Activated T-helper 1 cell treated with anti-CD3 and anti-CD28 coated beads, Interleukin-12 subunit alpha, Interleukin-12 subunit beta, Interleukin-2, Interleukin-4 antibody, amounts not matched to agents 30 ng/mL and 10 ng/mL and 1 ng/mL, durations not matched to agents 14 hours and 24 hours and 36 hours (primary cell): ENCODE measurements around the gene PGAM2. TPM values are rescaled to one million over a fixed set of nuclear protein-coding genes. Genes with fewer than 3 reads are reported as not detected.
A peak's percentile ranks its signal among the peaks of the same experiment; 100 is the strongest.

Experiments
- DNase-seq: peaks from one replicate; pipeline ENCODE4 v3.0.0; 2021; ENCODE audit warnings: low spot score
- H3K27ac Mint-ChIP-seq: one replicate; pipeline ENCODE4 v1.8.0; 2021; ENCODE audit warnings: mild to moderate bottlenecking, mixed read lengths
- H3K27me3 Mint-ChIP-seq: one replicate; pipeline ENCODE4 v1.8.0; 2022; ENCODE audit warnings: mild to moderate bottlenecking, moderate library complexity, mixed read lengths; ENCODE audit not compliant: insufficient read depth
- H3K36me3 Mint-ChIP-seq: one replicate; pipeline ENCODE4 v1.8.0; 2021; ENCODE audit warnings: low read depth, mixed read lengths
- H3K4me1 Mint-ChIP-seq: one replicate; pipeline ENCODE4 v1.8.0; 2021; ENCODE audit warnings: low read depth, mixed read lengths
- H3K4me3 Mint-ChIP-seq: one replicate; pipeline ENCODE4 v1.8.0; 2021; ENCODE audit warnings: mild to moderate bottlenecking, moderate library complexity, mixed read lengths
- H3K9me3 Mint-ChIP-seq: one replicate; pipeline ENCODE4 v1.8.0; 2021; ENCODE audit warnings: mixed read lengths
- intact Hi-C: fragments of 100-400 bp; cut with micrococcal nuclease; formaldehyde crosslinking; loops from one replicate; pipeline ENCODE4 v1.15.1; 2024
- total RNA-seq: library from RNA; stranded (reverse); gene quantifications from 2 replicates; pipeline ENCODE4 v1.2.3, GENCODE V29; 2022

PGAM2 gene
- total RNA-seq, 1 donor from 2014 or later: 0.78 TPM

- DNase-seq: no peak
- Mint-ChIP-seq H3K4me1 (peaks cover 24% of the 10 kb centered on the region), H3K27me3 (no peaks in the 10 kb centered on the region), H3K27ac (no peak overlapping the region), H3K36me3 (peaks cover 7% of the 10 kb centered on the region), H3K4me3 (no peak overlapping the region), H3K9me3 (no peaks in the 10 kb centered on the region)
- intact Hi-C loops: no loop called here
These were observed 20.2 kb upstream of the PGAM2 start for GRCh38 chr7:44085546-44085945.

DNA sequence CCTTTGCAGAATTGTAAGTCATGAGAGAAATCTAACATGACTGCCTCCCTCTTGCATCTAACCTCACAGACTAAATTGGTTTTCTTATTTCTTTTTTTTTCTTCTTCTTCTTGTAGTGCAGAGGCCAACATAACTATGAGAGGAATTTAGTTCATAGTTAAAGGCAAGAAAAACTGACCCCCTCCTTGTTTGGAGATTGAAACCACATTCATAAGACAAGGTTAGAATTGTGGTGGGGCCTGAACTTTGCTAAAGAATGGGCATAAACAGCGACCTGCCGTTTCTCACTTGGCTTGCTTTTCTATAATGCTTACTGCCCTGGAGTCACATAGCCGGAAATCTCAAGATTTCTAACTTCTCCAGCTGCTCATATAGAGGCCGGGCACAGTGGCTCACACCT, 19.3 kb upstream of the PGAM2 start:
- intact Hi-C loops: loop anchor here (5.0 kb wide), 1 partner anchor 668 kb away; no protein-coding TSS in a partner anchor
- peaks cover 24% of the 10 kb centered on the region for H3K4me1 Mint-ChIP-seq

GRCh38 chr7:44083796-44084195, 18.4 kb upstream of the PGAM2 start:
- Mint-ChIP-seq H3K4me1 (peaks cover 24% of the 10 kb centered on the region), H3K9me3 (no peaks in the 10 kb centered on the region), H3K4me3 (peak overlapping the region; percentile 90), H3K27me3 (no peaks in the 10 kb centered on the region), H3K36me3 (peaks cover 10% of the 10 kb centered on the region), H3K27ac (peak overlapping the region; percentile 42)
- intact Hi-C loops: loop anchor here (2.0 to 5.0 kb wide), 5 partner anchors 13 to 669 kb away; partner anchors contain the start of genes AEBP1, DBNL and UBE2D4
- no peak for DNase-seq

More for the DNA sequence above, 19.3 kb upstream of the PGAM2 start:
- no peak overlapping the region for H3K4me3 Mint-ChIP-seq
- H3K36me3 Mint-ChIP-seq: peaks cover 7% of the 10 kb centered on the region
- no peak overlapping the region for H3K27ac Mint-ChIP-seq
- no peaks in the 10 kb centered on the region for H3K9me3 Mint-ChIP-seq
- no peaks in the 10 kb centered on the region for H3K27me3 Mint-ChIP-seq
- DNase-seq: no peak

DNA sequence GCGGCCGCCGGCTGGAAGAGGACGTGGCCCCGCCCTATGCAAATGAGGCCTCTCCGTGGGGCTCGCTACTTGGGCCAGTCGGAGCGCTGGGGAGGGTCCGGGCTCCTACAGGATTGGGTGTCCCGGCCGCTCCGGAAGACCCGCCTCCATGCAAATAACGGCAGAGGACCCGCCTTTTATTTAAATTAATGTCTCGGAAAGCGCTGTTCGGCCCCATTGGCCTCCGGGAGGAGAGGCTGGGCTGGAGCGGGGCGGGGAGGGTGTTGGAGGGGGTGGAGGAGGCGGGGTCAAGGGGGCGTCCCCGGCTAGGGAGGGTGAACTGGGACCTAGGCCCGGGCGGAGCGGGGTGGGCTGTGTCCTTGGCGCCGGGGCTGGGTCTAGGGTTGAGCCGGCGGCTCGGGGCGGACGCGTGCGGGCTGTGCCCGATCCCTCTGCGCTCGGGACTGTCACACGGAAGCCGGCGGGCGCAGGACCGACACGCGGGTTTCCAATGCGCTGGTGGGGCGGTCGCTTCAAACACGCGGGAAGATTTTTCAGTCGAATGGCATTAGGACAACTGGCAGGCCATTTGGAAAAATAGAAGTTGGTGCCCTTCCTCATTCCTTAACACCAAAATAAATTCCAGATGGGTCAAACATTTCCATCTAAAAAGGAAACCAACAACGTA, 17.3 kb upstream of the PGAM2 start:
- DNase-seq: peak; percentile 97
- Mint-ChIP-seq H3K36me3 (peaks cover 19% of the 10 kb centered on the region), H3K4me1 (peaks cover 28% of the 10 kb centered on the region), H3K4me3 (peak overlapping the region; percentile 90), H3K9me3 (no peaks in the 10 kb centered on the region), H3K27ac (peak overlapping the region; percentile 84), H3K27me3 (no peaks in the 10 kb centered on the region)
- intact Hi-C loops: loop anchor here (1.0 to 5.0 kb wide), 15 partner anchors 14 to 803 kb away; partner anchors contain the start of genes AEBP1, DBNL, H2AZ2 and NUDCD3

DNA sequence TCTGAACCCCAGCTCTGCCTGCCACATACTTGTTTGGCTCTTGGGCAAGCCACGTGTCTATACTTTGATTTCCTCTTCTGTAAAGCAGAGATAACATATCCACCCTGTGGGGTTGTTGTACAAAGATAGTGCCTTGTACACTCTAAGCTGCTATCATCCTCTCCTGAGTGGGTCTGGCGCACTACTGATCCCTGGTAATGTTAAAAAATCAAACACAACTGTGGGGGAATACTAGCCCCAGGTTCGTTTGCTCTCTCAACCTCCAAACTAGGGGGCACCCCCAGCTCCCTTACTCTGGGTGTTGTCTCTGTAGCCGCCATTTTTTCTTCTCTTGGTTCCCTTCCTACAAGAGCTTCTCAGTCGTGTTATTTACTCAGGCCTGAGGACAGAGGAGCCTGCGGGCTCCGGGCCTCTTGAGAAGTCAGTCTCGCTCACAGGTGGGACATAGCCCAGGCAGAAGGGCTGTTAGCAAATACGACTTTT, 15.9 kb upstream of the PGAM2 start:
- Mint-ChIP-seq H3K9me3 (no peaks in the 10 kb centered on the region), H3K4me3 (peak overlapping the region; percentile 90), H3K36me3 (peaks cover 26% of the 10 kb centered on the region), H3K27me3 (no peaks in the 10 kb centered on the region), H3K27ac (peak overlapping the region; percentile 89), H3K4me1 (peaks cover 32% of the 10 kb centered on the region)
- DNase-seq: no peak
- intact Hi-C loops: loop anchor here (5.0 kb wide), 1 partner anchor 671 kb away; no protein-coding TSS in a partner anchor

DNA sequence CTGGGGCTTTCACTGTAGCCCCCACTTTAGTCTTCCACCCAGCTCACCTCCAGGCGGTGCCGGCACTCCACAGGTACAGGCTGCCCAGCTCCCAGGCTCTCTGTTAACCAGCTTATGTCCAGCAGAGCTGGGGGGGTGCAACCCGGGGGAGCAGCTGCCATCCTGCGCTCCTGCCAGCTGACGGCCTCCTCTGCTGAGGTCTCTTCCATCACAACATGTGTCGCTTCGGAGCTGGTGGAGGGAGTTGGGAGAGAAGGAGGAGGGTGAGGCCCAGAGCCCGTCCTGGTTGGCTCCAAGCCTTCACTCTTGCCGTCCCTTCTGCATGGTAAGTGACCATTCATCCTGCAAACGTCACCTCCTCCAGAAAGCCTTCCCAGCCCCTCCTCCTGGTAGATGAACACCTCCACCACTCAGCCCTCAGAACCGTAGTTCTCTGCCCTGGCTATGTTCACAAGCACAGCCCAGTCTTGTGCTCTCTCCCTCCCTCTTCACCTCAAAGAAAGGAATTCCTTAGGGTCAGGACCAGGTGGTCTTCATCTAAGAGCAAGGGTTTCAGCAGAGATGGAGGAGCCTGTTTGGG, 15.4 kb upstream of the PGAM2 start:
- peak overlapping the region; percentile 90 for H3K4me3 Mint-ChIP-seq
- peaks cover 32% of the 10 kb centered on the region for H3K4me1 Mint-ChIP-seq
- H3K9me3 Mint-ChIP-seq: no peaks in the 10 kb centered on the region
- intact Hi-C loops: loop anchor here (5.0 kb wide), 1 partner anchor 672 kb away; no protein-coding TSS in a partner anchor
- H3K27ac Mint-ChIP-seq: peak overlapping the region; percentile 89
- no peaks in the 10 kb centered on the region for H3K27me3 Mint-ChIP-seq
- H3K36me3 Mint-ChIP-seq: peaks cover 26% of the 10 kb centered on the region
- DNase-seq: no peak

GRCh38 chr7:44080118-44080517, 14.8 kb upstream of the PGAM2 start:
- H3K27ac Mint-ChIP-seq: no peak overlapping the region
- H3K9me3 Mint-ChIP-seq: no peaks in the 10 kb centered on the region
- no peak overlapping the region for H3K4me3 Mint-ChIP-seq
- H3K36me3 Mint-ChIP-seq: peaks cover 26% of the 10 kb centered on the region
- no peak for DNase-seq
- intact Hi-C loops: loop anchor here (5.0 kb wide), 1 partner anchor 672 kb away; no protein-coding TSS in a partner anchor
- H3K27me3 Mint-ChIP-seq: no peaks in the 10 kb centered on the region
- H3K4me1 Mint-ChIP-seq: peaks cover 32% of the 10 kb centered on the region

GRCh38 chr7:44079331-44080021, 14.1 kb upstream of the PGAM2 start:
- Mint-ChIP-seq H3K4me3 (peak overlapping the region; percentile 30), H3K9me3 (no peaks in the 10 kb centered on the region), H3K27ac (no peak overlapping the region), H3K27me3 (no peaks in the 10 kb centered on the region), H3K4me1 (peaks cover 32% of the 10 kb centered on the region), H3K36me3 (peaks cover 26% of the 10 kb centered on the region)
- intact Hi-C loops: loop anchor here (5.0 kb wide), 1 partner anchor 673 kb away; no protein-coding TSS in a partner anchor
- DNase-seq: no peak

GRCh38 chr7:44078521-44078920, 13.2 kb upstream of the PGAM2 start:
- H3K9me3 Mint-ChIP-seq: no peaks in the 10 kb centered on the region

DNA sequence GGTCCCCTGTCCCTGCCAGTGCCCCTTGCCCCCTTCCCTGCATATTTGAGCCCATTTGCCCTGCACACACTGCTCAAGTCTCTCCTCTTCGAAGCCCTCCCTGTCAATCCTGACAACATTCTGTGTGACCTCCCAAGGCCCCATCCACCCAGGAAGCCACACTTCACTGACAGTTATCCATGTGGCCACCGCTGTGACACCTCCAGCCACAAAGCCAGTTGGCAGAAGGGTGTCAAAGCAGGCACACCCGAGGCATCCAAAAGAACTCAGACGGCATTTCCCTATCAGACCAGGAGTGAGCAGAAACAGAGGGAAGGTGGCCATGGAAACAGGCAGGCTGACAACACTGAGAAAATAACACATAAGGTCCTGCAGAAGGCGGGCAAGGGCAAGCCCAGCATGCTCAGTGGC, 12.3 kb upstream of the PGAM2 start:
- H3K4me3 Mint-ChIP-seq: no peak overlapping the region
- DNase-seq: no peak
- no peaks in the 10 kb centered on the region for H3K27me3 Mint-ChIP-seq
- peaks cover 28% of the 10 kb centered on the region for H3K36me3 Mint-ChIP-seq
- H3K27ac Mint-ChIP-seq: peak overlapping the region; percentile 9
- no peaks in the 10 kb centered on the region for H3K9me3 Mint-ChIP-seq
- peaks cover 19% of the 10 kb centered on the region for H3K4me1 Mint-ChIP-seq
- intact Hi-C loops: no loop called here

More at GRCh38 chr7:44078521-44078920, 13.2 kb upstream of the PGAM2 start:
- DNase-seq: no peak
- H3K36me3 Mint-ChIP-seq: peaks cover 26% of the 10 kb centered on the region
- H3K4me3 Mint-ChIP-seq: no peak overlapping the region
- intact Hi-C loops: no loop called here
- H3K27me3 Mint-ChIP-seq: no peaks in the 10 kb centered on the region
- peaks cover 27% of the 10 kb centered on the region for H3K4me1 Mint-ChIP-seq
- H3K27ac Mint-ChIP-seq: peak overlapping the region; percentile 1

- Mint-ChIP-seq H3K9me3 (no peaks in the 10 kb centered on the region), H3K4me1 (peaks cover 19% of the 10 kb centered on the region), H3K36me3 (peaks cover 29% of the 10 kb centered on the region), H3K27ac (no peak overlapping the region), H3K4me3 (no peak overlapping the region), H3K27me3 (no peaks in the 10 kb centered on the region)
- no peak for DNase-seq
- intact Hi-C loops: no loop called here
These were observed 11.7 kb upstream of the PGAM2 start for GRCh38 chr7:44077061-44077460.

DNA sequence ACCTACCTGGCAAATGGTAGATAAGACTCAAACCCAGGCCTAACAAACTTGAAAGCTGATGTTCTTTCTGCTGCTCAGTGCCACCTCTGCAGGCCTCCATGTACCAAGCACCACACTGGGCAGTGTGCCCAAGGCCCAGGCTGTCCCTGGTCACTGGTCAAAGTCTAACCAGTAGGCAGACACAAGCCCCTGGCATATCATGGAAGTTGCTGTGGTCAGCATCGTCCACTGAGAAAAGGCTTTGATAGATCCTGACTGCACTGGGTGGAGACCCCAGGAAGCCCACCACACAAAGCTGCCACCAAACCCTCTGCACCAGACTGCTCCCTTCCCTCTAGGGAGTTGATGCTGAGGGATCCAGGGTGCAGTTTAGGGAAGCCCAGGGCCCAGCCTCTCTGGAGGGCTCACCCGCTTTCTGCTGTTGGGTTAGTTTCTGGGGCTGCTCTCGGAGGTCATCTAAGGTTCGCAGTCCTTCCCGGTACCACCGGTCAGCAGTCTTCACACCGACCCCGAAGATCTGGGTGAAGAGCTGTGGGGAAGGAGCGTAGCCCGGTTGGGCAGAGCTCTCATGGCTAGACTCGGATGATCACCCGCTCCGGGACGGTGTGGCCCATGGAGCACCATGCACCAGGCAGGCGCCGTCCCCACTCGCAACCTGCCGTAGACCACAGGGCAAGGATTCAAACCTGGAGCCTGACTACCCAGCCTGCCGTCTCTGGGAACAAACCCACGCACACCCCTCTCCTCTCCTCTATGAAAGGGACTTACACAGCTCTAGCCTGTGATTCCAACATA, 10.9 kb upstream of the PGAM2 start:
- intact Hi-C loops: no loop called here
- Mint-ChIP-seq H3K27me3 (no peaks in the 10 kb centered on the region), H3K36me3 (peaks cover 26% of the 10 kb centered on the region)

More for the DNA sequence above, 10.9 kb upstream of the PGAM2 start:
- H3K9me3 Mint-ChIP-seq: no peaks in the 10 kb centered on the region
- no peak for DNase-seq
- peaks cover 15% of the 10 kb centered on the region for H3K4me1 Mint-ChIP-seq
- H3K4me3 Mint-ChIP-seq: no peak overlapping the region
- no peak overlapping the region for H3K27ac Mint-ChIP-seq
